ENCODE measurements around the gene IDI1.

The IDI1 gene

GRCh38 chr10:1048349-1048731 lies 579 bp downstream of the IDI1 start:
- peaks cover 58% of the 10 kb centered on the region for H3F3A ChIP-seq (ENCODE audit: insufficient read depth)
- no peak for TF ChIP-seq EZH2phosphoT487 (conservative IDR thresholded peaks at IDR 0.05; ENCODE audit: low read length)
- TF ChIP-seq, protein P1, sequence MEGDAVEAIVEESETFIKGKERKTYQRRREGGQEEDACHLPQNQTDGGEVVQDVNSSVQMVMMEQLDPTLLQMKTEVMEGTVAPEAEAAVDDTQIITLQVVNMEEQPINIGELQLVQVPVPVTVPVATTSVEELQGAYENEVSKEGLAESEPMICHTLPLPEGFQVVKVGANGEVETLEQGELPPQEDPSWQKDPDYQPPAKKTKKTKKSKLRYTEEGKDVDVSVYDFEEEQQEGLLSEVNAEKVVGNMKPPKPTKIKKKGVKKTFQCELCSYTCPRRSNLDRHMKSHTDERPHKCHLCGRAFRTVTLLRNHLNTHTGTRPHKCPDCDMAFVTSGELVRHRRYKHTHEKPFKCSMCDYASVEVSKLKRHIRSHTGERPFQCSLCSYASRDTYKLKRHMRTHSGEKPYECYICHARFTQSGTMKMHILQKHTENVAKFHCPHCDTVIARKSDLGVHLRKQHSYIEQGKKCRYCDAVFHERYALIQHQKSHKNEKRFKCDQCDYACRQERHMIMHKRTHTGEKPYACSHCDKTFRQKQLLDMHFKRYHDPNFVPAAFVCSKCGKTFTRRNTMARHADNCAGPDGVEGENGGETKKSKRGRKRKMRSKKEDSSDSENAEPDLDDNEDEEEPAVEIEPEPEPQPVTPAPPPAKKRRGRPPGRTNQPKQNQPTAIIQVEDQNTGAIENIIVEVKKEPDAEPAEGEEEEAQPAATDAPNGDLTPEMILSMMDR (IDR thresholded peaks at IDR 0.05; ENCODE audit: insufficient read depth, low read length, poor library complexity, severe bottlenecking): no peak
- no peaks in the 10 kb centered on the region for H3K9me2 ChIP-seq (replicated peaks; ENCODE audit: insufficient read depth, low read length)
- peak overlapping the region; percentile 93 for H3K9ac ChIP-seq (ENCODE audit: low read length)
- H3K36me3 ChIP-seq (ENCODE audit: low read length): peaks cover 29% of the 10 kb centered on the region
- H3K9me3 ChIP-seq (ENCODE audit: insufficient read depth, low read length): no peaks in the 10 kb centered on the region
- peak overlapping the region; percentile 93 for H3K27ac ChIP-seq (ENCODE audit: low read depth, low read length)
- peaks cover 80% of the 10 kb centered on the region for H3K79me2 ChIP-seq (ENCODE audit: insufficient read depth, low read length)
- H3K27me3 ChIP-seq (ENCODE audit: low read length): no peaks in the 10 kb centered on the region
- no peak overlapping the region for H2AFZ ChIP-seq (ENCODE audit: low read depth, low read length, severe bottlenecking)
- peaks cover 8% of the 10 kb centered on the region for H4K20me1 ChIP-seq (ENCODE audit: low read depth, low read length)
- peak overlapping the region; percentile 83 for H3K4me2 ChIP-seq (ENCODE audit: low read depth, low read length, poor library complexity, severe bottlenecking)
- peak overlapping the region; percentile 81 for H3K4me3 ChIP-seq (ENCODE audit: insufficient read depth, low read length, poor library complexity, severe bottlenecking)

GRCh38 chr10:1047937-1048336 lies 982 bp downstream of the IDI1 start:
- H3K4me3 ChIP-seq (ENCODE audit: insufficient read depth, low read length, poor library complexity, severe bottlenecking): peak overlapping the region; percentile 81
- H3K79me2 ChIP-seq (ENCODE audit: insufficient read depth, low read length): peaks cover 78% of the 10 kb centered on the region
- H3F3A ChIP-seq (ENCODE audit: insufficient read depth): peaks cover 62% of the 10 kb centered on the region
- peak overlapping the region; percentile 93 for H3K9ac ChIP-seq (ENCODE audit: low read length)
- H2AFZ ChIP-seq (ENCODE audit: low read depth, low read length, severe bottlenecking): no peak overlapping the region
- H4K20me1 ChIP-seq (ENCODE audit: low read depth, low read length): peaks cover 8% of the 10 kb centered on the region
- H3K36me3 ChIP-seq (ENCODE audit: low read length): peaks cover 33% of the 10 kb centered on the region
- peak overlapping the region; percentile 93 for H3K27ac ChIP-seq (ENCODE audit: low read depth, low read length)
- no peaks in the 10 kb centered on the region for H3K9me3 ChIP-seq (ENCODE audit: insufficient read depth, low read length)
- TF ChIP-seq, protein P1 (IDR thresholded peaks at IDR 0.05; ENCODE audit: insufficient read depth, low read length, poor library complexity, severe bottlenecking): no peak
- TF ChIP-seq EZH2phosphoT487 (conservative IDR thresholded peaks at IDR 0.05; ENCODE audit: low read length): no peak
- H3K27me3 ChIP-seq (ENCODE audit: low read length): no peaks in the 10 kb centered on the region
- H3K4me2 ChIP-seq (ENCODE audit: low read depth, low read length, poor library complexity, severe bottlenecking): peak overlapping the region; percentile 83
- H3K9me2 ChIP-seq (replicated peaks; ENCODE audit: insufficient read depth, low read length): no peaks in the 10 kb centered on the region

- Histone ChIP-seq H3K9me3 (ENCODE audit: insufficient read depth, low read length) (no peaks in the 10 kb centered on the region), H3K9me2 (replicated peaks; ENCODE audit: insufficient read depth, low read length) (no peaks in the 10 kb centered on the region), H3K36me3 (ENCODE audit: low read length) (peaks cover 45% of the 10 kb centered on the region), H3K27ac (ENCODE audit: low read depth, low read length) (peak overlapping the region; percentile 78), H3K9ac (ENCODE audit: low read length) (peak overlapping the region; percentile 47), H3K4me3 (ENCODE audit: insufficient read depth, low read length, poor library complexity, severe bottlenecking) (peak overlapping the region; percentile 31), H2AFZ (ENCODE audit: low read depth, low read length, severe bottlenecking) (no peak overlapping the region), H3K27me3 (ENCODE audit: low read length) (no peaks in the 10 kb centered on the region), H3K79me2 (ENCODE audit: insufficient read depth, low read length) (peaks cover 53% of the 10 kb centered on the region), H3F3A (ENCODE audit: insufficient read depth) (peaks cover 76% of the 10 kb centered on the region), H3K4me2 (ENCODE audit: low read depth, low read length, poor library complexity, severe bottlenecking) (peak overlapping the region; percentile 61), H4K20me1 (ENCODE audit: low read depth, low read length) (peaks cover 9% of the 10 kb centered on the region)
- TF ChIP-seq, protein P1 (IDR thresholded peaks at IDR 0.05; ENCODE audit: insufficient read depth, low read length, poor library complexity, severe bottlenecking): no peak
- no peak for TF ChIP-seq EZH2phosphoT487 (conservative IDR thresholded peaks at IDR 0.05; ENCODE audit: low read length)
These were observed 3.5 kb downstream of the IDI1 start for GRCh38 chr10:1045415-1045814.

All from SU-DHL-6 (cell line).